Measurements from ENCODE around the gene LAMC2.

GRCh38 chr1:183149273-183149672 lies 36.8 kb upstream of the LAMC2 start:
- TF ChIP-seq SIN3A (IDR thresholded peaks at IDR 0.05; ENCODE audit: borderline replicate concordance in 2 of 2, control insufficient read depth in 1 of 2, low read depth in 2 of 2, low read length in 2 of 2) (no peak), HINFP (tag; conservative IDR thresholded peaks at IDR 0.05; ENCODE audit: low read depth) (no peak), PATZ1 (CRISPR knock-in tag; IDR thresholded peaks at IDR 0.05; ENCODE audit: borderline replicate concordance) (no peak), E2F4 (CRISPR knock-in tag; IDR thresholded peaks at IDR 0.05; ENCODE audit: low read depth) (no peak), FOXP1 (CRISPR knock-in tag; IDR thresholded peaks at IDR 0.05) (no peak), ZNF239 (CRISPR knock-in tag; IDR thresholded peaks at IDR 0.05) (no peak), TGIF2 (CRISPR knock-in tag; IDR thresholded peaks at IDR 0.05) (no peak), BCL6 (CRISPR knock-in tag; IDR thresholded peaks at IDR 0.05) (no peak), CREM (IDR thresholded peaks at IDR 0.05; ENCODE audit: low read depth) (no peak), CTCF (IDR thresholded peaks at IDR 0.05 in 2 of 3, conservative IDR thresholded peaks at IDR 0.05 in 1 of 3; ENCODE audit: insufficient read depth in 2 of 3, low read depth in 1 of 3, low read length in 3 of 3) (no peak), DACH1 (IDR thresholded peaks at IDR 0.05; ENCODE audit: partially characterized antibody) (no peak), ZNF436 (CRISPR knock-in tag; IDR thresholded peaks at IDR 0.05) (no peak)
